ENCODE measurements around the gene ATP11A.

The ATP11A gene

DNA sequence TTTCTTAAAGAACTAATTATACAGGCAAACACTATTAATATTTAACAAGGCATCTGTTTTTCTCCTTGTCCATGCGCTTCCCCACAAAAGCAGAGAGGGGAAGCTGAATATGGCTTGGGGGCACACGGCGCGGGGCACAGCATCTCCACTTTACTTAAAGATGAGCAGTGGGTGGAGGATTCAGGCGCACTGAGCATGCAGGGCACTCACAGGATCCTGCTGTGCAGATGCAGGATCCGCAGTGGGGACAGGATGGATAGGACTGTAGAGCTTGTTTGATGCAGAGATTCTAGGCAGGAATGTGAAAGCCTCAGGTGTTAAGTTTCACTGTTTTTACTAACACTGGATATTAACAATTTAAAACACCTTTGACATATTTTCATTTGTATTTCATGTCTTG is 43.3 kb downstream of the ATP11A start:
- no peak for DNase-seq (ENCODE audit: low read depth, low spot score)
- H3K4me3 ChIP-seq (ENCODE audit: low read length): no peak overlapping the region

DNA sequence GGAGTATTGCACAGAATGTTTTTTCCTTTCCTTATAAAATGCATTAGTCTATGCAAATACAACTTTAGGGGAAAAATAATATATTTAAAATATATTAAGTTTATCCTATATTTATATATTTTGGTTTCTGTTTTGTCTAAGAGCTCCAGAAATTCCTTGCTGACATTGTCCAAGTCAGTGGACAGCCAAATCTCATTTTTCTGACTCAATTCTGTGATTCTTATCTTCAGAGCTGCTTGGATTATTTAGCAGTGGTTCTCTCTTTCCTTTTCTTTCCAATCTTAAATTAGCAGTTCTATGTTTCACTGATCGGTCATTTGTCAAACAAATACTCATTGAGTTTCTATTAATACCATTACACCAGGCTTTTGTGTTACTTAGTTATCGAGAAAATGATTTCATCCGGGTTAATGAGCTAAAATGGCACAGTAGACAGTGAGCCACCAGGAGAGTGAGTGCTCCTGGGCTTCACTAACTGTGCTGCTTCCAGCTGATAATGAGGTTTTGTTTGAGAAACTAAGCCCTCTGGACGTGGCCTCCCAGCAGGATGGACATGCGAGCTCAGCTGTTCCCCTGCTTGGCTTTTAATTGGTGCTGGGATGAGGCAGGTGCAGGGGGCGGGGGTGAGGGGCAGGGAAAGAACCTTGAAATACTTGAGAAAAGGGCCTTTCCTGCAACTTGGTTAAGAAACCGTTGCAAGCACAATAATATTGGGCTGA is 44.0 kb downstream of the ATP11A start:
- DNase-seq (ENCODE audit: low read depth, low spot score): no peak
- no peak overlapping the region for H3K4me3 ChIP-seq (ENCODE audit: low read length)

- no peak overlapping the region for H3K4me3 ChIP-seq (ENCODE audit: low read length)
- no peak for DNase-seq (ENCODE audit: low read depth, low spot score)
Observed at GRCh38 chr13:112734696-112735547, 45.1 kb downstream of the ATP11A start.

GRCh38 chr13:112735791-112736190 is 46.0 kb downstream of the ATP11A start:
- DNase-seq (ENCODE audit: low read depth, low spot score): no peak
- H3K4me3 ChIP-seq (ENCODE audit: low read length): no peak overlapping the region

DNA sequence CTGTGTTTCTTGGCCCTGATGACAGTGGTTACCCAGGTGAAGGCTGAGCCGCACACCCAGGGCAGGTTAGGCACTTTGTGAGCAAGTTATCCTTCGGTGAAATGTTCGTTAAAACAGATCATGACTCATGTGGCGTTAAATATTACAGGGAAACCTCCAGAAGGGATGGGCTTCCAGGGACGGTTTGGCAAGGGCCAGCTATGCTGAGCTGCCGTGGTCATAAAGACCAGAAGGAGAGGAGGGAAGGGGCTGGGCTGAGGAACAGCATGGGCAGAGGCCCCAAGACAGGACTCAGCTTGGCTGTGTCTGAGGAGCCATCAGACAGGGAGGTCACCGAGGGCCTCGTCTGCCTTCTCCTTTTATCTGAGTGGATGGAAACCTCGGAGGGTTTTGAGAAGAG is 47.5 kb downstream of the ATP11A start:
- no peak for DNase-seq (ENCODE audit: low read depth, low spot score)
- no peak overlapping the region for H3K4me3 ChIP-seq (ENCODE audit: low read length)

GRCh38 chr13:112738606-112739005 is 48.8 kb downstream of the ATP11A start:
- no peak for DNase-seq (ENCODE audit: low read depth, low spot score)
- no peak overlapping the region for H3K4me3 ChIP-seq (ENCODE audit: low read length)

- no peak for DNase-seq (ENCODE audit: low read depth, low spot score)
Observed at GRCh38 chr13:112740502-112741131, 50.8 kb downstream of the ATP11A start.

GRCh38 chr13:112741185-112741755 is 51.4 kb downstream of the ATP11A start:
- DNase-seq (ENCODE audit: low read depth, low spot score): no peak
- H3K4me3 ChIP-seq (ENCODE audit: low read length): no peak overlapping the region

More at GRCh38 chr13:112740502-112741131, 50.8 kb downstream of the ATP11A start:
- H3K4me3 ChIP-seq (ENCODE audit: low read length): no peak overlapping the region

- no peak overlapping the region for H3K4me3 ChIP-seq (ENCODE audit: low read length)
- no peak for DNase-seq (ENCODE audit: low read depth, low spot score)
Observed at GRCh38 chr13:112741835-112742570, 52.2 kb downstream of the ATP11A start.

DNA sequence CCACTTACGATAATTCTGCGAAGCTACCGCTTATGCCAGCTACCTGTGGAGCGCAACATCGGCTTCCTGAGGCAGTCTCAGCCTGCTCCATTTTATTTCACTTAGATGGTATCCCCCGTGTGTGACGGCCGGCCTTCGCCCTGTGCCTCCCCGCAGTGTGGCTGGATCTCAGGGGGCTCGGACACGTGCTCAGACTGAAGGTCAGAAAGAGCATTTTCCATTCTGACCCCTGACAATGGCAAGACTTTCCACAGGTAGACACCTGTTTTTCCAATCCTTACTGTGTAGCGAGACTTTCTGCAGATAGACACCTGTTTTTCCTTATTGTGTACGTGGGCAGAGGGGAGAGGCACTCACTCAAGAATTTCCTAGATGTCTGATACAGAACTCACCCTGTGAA is 52.7 kb downstream of the ATP11A start:
- no peak for DNase-seq (ENCODE audit: low read depth, low spot score)
- H3K4me3 ChIP-seq (ENCODE audit: low read length): no peak overlapping the region

- no peak overlapping the region for H3K4me3 ChIP-seq (ENCODE audit: low read length)
- no peak for DNase-seq (ENCODE audit: low read depth, low spot score)
Observed at GRCh38 chr13:112743451-112744167, 53.8 kb downstream of the ATP11A start.

DNA sequence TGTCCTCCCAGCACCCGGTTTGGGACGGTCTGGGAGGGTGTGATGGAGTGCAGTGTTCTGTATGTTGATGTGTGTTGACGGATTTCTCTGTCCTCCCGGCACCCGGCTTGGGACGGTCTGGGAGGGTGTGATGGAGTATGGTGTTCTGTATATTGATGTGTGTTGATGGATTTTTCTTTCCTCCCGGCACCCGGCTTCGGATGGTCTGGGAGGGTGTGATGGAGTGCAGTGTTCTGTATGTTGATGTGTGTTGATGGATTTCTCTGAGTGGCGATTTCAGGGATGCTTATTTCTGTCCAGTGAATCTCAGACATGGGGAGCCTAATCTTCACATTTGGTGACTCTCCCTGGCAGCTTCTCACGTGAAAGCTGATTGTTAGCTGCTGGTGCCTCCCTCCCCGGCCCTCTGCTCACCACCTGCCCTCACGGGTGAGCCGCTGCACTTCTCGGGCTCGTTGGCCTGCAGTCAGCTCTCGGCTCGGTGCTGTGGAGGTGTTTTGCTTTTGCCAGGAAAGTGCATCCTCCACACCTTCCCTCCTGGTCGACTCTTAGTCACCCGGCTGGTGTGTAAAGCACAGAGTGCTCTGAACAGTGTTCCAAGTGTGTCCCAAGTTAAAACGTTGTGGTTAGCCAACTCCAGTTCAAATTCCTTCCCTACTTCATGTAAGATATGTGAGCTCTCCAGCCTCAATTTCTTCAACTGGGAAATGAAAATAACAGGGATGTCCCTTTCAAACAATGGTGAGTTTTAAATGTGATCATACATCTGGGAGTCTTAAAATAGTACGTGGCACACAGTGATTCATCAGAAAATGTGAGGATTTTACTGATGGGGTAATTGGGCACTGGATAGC is 54.6 kb downstream of the ATP11A start:
- DNase-seq (ENCODE audit: low read depth, low spot score): no peak
- no peak overlapping the region for H3K4me3 ChIP-seq (ENCODE audit: low read length)

DNA sequence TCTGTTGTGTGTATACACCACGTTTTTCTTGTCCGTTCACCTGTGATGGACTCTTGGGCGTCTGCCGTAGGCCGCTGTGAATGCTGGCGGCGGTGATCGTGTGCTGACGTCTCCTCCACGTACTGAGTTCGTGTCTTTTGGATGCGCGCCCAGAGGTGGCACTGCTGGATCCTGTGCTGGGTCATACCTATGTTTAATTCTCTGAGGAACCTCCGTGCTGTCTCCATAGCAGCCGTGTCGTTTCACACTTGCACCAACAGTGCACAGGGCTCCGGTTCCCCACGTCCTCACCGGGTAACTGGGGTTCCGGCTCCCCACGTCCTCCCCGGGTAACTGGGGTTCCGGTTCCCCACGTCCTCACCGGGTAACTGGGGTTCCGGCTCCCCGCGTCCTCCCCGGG is 56.2 kb downstream of the ATP11A start:
- no peak for DNase-seq (ENCODE audit: low read depth, low spot score)
- no peak overlapping the region for H3K4me3 ChIP-seq (ENCODE audit: low read length)

DNA sequence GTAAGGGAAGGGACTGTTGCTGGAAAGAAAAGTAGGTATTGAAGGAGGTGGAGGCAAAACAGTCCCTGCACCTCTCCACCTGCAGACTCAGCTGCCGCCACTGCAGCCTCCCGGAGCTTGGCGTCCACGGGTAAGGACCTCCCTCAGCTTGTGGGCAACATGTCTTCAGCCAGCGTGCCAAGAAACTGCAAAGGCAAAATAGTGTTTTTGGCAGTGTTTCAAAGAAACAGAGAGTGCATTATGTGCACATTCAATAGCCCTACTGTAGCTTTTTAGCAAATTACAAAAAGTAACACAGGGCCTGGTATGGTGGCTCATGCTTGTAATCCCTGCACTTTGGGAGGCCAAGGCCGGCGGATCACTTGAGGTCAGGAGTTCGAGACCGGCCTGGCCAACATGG is 57.4 kb downstream of the ATP11A start:
- no peak overlapping the region for H3K4me3 ChIP-seq (ENCODE audit: low read length)
- DNase-seq (ENCODE audit: low read depth, low spot score): no peak

DNA sequence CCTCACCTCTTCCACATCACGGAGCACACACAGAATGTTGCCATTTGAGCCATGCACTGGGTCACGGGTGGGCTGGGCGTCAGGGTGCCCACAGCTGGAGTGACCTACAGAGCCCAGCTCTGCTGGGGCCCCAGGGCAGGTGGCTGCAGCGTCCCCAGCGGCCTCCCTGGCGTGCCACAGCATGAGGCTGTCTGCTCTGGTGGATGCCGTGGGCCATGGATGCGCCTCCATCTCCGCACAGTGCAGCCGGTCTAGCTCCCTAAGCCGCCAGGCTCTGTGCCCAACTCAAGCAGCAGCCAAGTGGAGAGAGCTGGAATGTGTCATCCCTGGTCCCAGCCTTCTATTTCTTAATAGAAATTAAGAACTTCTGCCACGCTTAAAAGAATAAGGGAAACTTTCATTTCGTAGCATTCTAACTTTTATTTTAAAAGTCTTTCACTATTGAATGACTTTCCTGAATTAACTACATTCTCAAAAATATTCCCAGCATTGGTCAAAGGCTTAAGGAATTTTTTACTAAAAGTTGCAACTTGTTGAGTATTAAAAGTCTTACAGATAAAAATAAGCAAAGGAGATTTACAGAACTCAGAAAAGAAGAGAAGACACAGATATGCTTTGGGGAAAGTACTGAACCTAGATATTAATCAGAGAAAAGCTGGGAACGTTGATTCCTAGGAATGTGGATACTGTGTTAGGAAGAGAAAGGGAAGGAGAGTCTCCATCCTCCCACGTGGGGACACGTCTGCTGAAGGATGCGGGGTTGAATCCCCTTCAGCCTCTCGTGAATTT is 59.3 kb downstream of the ATP11A start:
- H3K4me3 ChIP-seq (ENCODE audit: low read length): no peak overlapping the region
- DNase-seq (ENCODE audit: low read depth, low spot score): no peak

- no peak overlapping the region for H3K4me3 ChIP-seq (ENCODE audit: low read length)
- DNase-seq (ENCODE audit: low read depth, low spot score): no peak
Observed at GRCh38 chr13:112750570-112750969, 60.7 kb downstream of the ATP11A start.

DNA sequence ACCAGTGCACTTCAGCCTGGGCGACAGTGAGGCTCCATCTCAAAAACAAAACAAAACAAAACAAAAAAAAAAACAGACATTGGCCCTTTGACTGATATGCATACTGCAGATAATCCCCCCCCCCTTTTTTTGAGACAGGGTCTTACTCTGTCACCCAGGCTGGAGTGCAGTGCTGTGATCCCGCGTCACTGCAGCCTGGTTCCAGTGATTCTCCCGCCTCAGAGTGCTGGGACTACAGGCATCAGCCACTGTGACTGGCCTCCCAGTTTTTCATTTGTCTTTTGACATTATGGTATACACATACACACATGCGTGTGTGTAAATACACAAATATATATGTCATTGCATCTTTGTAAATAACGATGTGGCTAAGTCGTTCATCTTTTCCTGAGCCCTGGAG is 61.8 kb downstream of the ATP11A start:
- no peak overlapping the region for H3K4me3 ChIP-seq (ENCODE audit: low read length)
- no peak for DNase-seq (ENCODE audit: low read depth, low spot score)
